H1 (cell line): ENCODE measurements around the gene PPP1R1C. TPM values are rescaled to one million over a fixed set of nuclear protein-coding genes. Genes with fewer than 3 reads are reported as not detected.

ENCODE experiments used
- CHD7 ChIP-seq: fragments of 300-600 bp; sonication (generic); IDR thresholded peaks from 2 replicates; pipeline ENCODE4 v1.7.1; 2012; ENCODE audit warnings: low read length, moderate library complexity, mild to moderate bottlenecking, inconsistent platforms; ENCODE audit not compliant: insufficient replicate concordance
- CREB1 ChIP-seq: IDR thresholded peaks from 2 replicates; pipeline ENCODE4 v1.6.1; 2012; ENCODE audit warnings: inconsistent platforms
- EGR1 ChIP-seq: IDR thresholded peaks from 2 replicates; pipeline ENCODE4 v1.6.1; 2011; ENCODE audit warnings: low read depth, low read length, borderline replicate concordance
- GTF2F1 ChIP-seq: IDR thresholded peaks from 2 replicates; pipeline ENCODE4 v1.6.1; 2012; ENCODE audit warnings: low read depth, low read length, improper control_type of control experiment, borderline replicate concordance
- NRF1 ChIP-seq: IDR thresholded peaks from 2 replicates; pipeline ENCODE4 v1.6.1; 2011; ENCODE audit warnings: mild to moderate bottlenecking, low read depth, low read length, improper control_type of control experiment
- RFX5 ChIP-seq: IDR thresholded peaks from 2 replicates; pipeline ENCODE4 v1.6.1; 2011; ENCODE audit warnings: low read depth, low read length, improper control_type of control experiment, borderline replicate concordance
- SIN3A ChIP-seq, 2 experiments: IDR thresholded peaks in 1 of 2; conservative IDR thresholded peaks in 1 of 2; 2 replicates each; pipeline ENCODE4 v1.6.1; 2011 to 2012; ENCODE audit warnings: low read length in 2 of 2, improper control_type of control experiment in 1 of 2, low read depth in 1 of 2, mild to moderate bottlenecking in 1 of 2
- polyA plus RNA-seq, 7 experiments: library from polyadenylated mRNA; depleted of rRNA in 3 of 7; stranded (reverse) in 5 of 7; unstranded in 2 of 7; fragments of >200 nt in 5 of 7; fragments of 200-250 nt in 2 of 7; gene quantifications; 1 replicate in 5 of 7; 2 replicates in 1 of 7; 4 replicates in 1 of 7; pipeline versions ENCODE4 v1.2.1 to v1.2.3, GENCODE V29; 2011 to 2013; ENCODE audit warnings: missing spikeins in 2 of 7, mixed read lengths in 2 of 7
- total RNA-seq: library from RNA; stranded (reverse); fragmentation: NEBNext Ultra II Directional; extraction: Animal tissue kit (Norgen Biotek cat#: 25700); gene quantifications from 2 replicates; pipeline ENCODE4 v1.2.1, GENCODE V29; 2021

PPP1R1C gene
- total and polyA plus RNA-seq, 2 of the 8 experiments (the other 6 are each of a cell fraction or from before 2014, with no cell fraction given): 1.3 to 5.3 TPM

GRCh38 chr2:181944164-181944913 lies 41.3 kb upstream of the PPP1R1C start (continued):
- TF ChIP-seq CHD7 (no peak), GTF2F1 (no peak), EGR1 (no peak), NRF1 (no peak), CREB1 (no peak), RFX5 (no peak), SIN3A (conservative IDR thresholded peaks at IDR 0.05 in 1 of 2, IDR thresholded peaks at IDR 0.05 in 1 of 2; ENCODE audit: low read depth in 1 of 2, low read length in 2 of 2) (no peak)
